GM23338 (cell line): ENCODE measurements around the gene MLANA. TPM values are rescaled to one million over a fixed set of nuclear protein-coding genes. Genes with fewer than 3 reads are reported as not detected.

ENCODE experiments used
- ATAC-seq: fragments of 200-7000 bp; cut with Tn5 transposase; 3 replicates; pipeline ENCODE4 v1.9.1; 2020
- DNase-seq: peaks from one replicate; pipeline ENCODE4 v3.0.0-alpha.2; 2015; ENCODE audit warnings: low spot score
- H2AFZ ChIP-seq: fragments of 200-600 bp; sonication (generic); 2 replicates; pipeline ENCODE4 v1.8.0; 2016; ENCODE audit warnings: antibody characterized with exemption, mild to moderate bottlenecking, moderate library complexity
- H3F3A ChIP-seq: fragments of 200-600 bp; sonication (generic); replicated peaks from 2 replicates; pipeline ENCODE4 v1.8.0; 2017; ENCODE audit warnings: antibody characterized with exemption, mixed run types, low read depth
- H3K27ac ChIP-seq: fragments of 200-600 bp; sonication (generic); 2 replicates; pipeline ENCODE4 v1.6.1; 2016; ENCODE audit warnings: low read depth
- H3K27me3 ChIP-seq: fragments of 200-600 bp; sonication (generic); 2 replicates; pipeline ENCODE4 v1.8.0; 2016; ENCODE audit warnings: mild to moderate bottlenecking, mixed run types, moderate library complexity; ENCODE audit not compliant: insufficient read depth
- H3K36me3 ChIP-seq: fragments of 200-600 bp; sonication (generic); 2 replicates; pipeline ENCODE4 v1.8.0; 2016; ENCODE audit warnings: mild to moderate bottlenecking; ENCODE audit not compliant: insufficient read depth
- H3K4me1 ChIP-seq: fragments of 200-600 bp; sonication (generic); 2 replicates; pipeline ENCODE4 v1.8.0; 2016; ENCODE audit warnings: mild to moderate bottlenecking, moderate library complexity; ENCODE audit not compliant: insufficient read depth
- H3K4me2 ChIP-seq: fragments of 200-600 bp; sonication (generic); 2 replicates; pipeline ENCODE4 v1.7.1; 2017; ENCODE audit warnings: mixed run types
- H3K4me3 ChIP-seq: fragments of 200-600 bp; sonication (generic); 2 replicates; pipeline ENCODE4 v1.6.1; 2016; ENCODE audit warnings: mixed run types
- H3K79me2 ChIP-seq: fragments of 200-600 bp; sonication (generic); replicated peaks from 2 replicates; pipeline ENCODE4 v1.8.0; 2017; ENCODE audit warnings: mild to moderate bottlenecking; ENCODE audit not compliant: insufficient read depth
- H3K9me2 ChIP-seq: fragments of 200-600 bp; sonication (generic); 2 replicates; pipeline ENCODE4 v1.8.0; 2017; ENCODE audit not compliant: insufficient read depth
- H4K20me1 ChIP-seq: fragments of 200-600 bp; sonication (generic); replicated peaks from 2 replicates; pipeline ENCODE4 v1.8.0; 2017; ENCODE audit warnings: mild to moderate bottlenecking; ENCODE audit not compliant: insufficient read depth
- H3K27ac Mint-ChIP-seq: 2 replicates; pipeline ENCODE4 v1.8.0; 2020; ENCODE audit warnings: inconsistent platforms, mild to moderate bottlenecking, moderate library complexity, mixed read lengths
- H3K27me3 Mint-ChIP-seq: 3 replicates; pipeline ENCODE4 v1.8.0; 2022; ENCODE audit warnings: low read depth, mild to moderate bottlenecking, moderate library complexity, mixed read lengths, inconsistent platforms; ENCODE audit not compliant: insufficient read depth, poor library complexity
- H3K36me3 Mint-ChIP-seq: 3 replicates; pipeline ENCODE4 v1.8.0; 2021; ENCODE audit warnings: low read depth, mild to moderate bottlenecking, inconsistent platforms, moderate library complexity, mixed read lengths
- H3K4me1 Mint-ChIP-seq: 3 replicates; pipeline ENCODE4 v1.8.0; 2020; ENCODE audit warnings: mild to moderate bottlenecking, inconsistent platforms, mixed read lengths
- H3K4me3 Mint-ChIP-seq: 3 replicates; pipeline ENCODE4 v1.8.0; 2021; ENCODE audit warnings: moderate library complexity, mild to moderate bottlenecking, inconsistent platforms, mixed read lengths
- H3K9me3 Mint-ChIP-seq: 3 replicates; pipeline ENCODE4 v1.8.0; 2020; ENCODE audit warnings: moderate library complexity, mild to moderate bottlenecking, inconsistent platforms, mixed read lengths
- EZH2 ChIP-seq: fragments of 200-600 bp; sonication (generic); IDR thresholded peaks from one replicate; pipeline ENCODE4 v1.8.0; 2017; ENCODE audit warnings: antibody characterized with exemption, mild to moderate bottlenecking, low read depth; ENCODE audit not compliant: unreplicated experiment
- EZH2phosphoT487 ChIP-seq: fragments of 200-600 bp; sonication (generic); IDR thresholded peaks from one replicate; pipeline ENCODE4 v1.8.1; 2018; ENCODE audit warnings: antibody characterized with exemption; ENCODE audit not compliant: unreplicated experiment
- JUNB ChIP-seq: IDR thresholded peaks from one replicate; pipeline ENCODE4 v1.6.1; 2016; ENCODE audit warnings: antibody characterized with exemption; ENCODE audit not compliant: unreplicated experiment
- NANOG ChIP-seq: IDR thresholded peaks from 2 replicates; pipeline ENCODE4 v1.6.1; 2016; ENCODE audit warnings: antibody characterized with exemption, borderline replicate concordance
- POLR2AphosphoS5 ChIP-seq: IDR thresholded peaks from 2 replicates; pipeline ENCODE4 v1.6.1; 2016; ENCODE audit warnings: antibody characterized with exemption, low read depth
- STAT1 ChIP-seq: IDR thresholded peaks from one replicate; pipeline ENCODE4 v1.6.1; 2016; ENCODE audit warnings: antibody characterized with exemption; ENCODE audit not compliant: unreplicated experiment
- ZNF114 ChIP-seq: fragments of 250-450 bp; sonication (Bioruptor Pico); IDR thresholded peaks from 2 replicates; pipeline ENCODE4 v1.5.0; 2020; ENCODE audit warnings: mild to moderate bottlenecking, moderate library complexity
- ZNF331 ChIP-seq: fragments of 250-450 bp; sonication (Bioruptor Pico); IDR thresholded peaks from 2 replicates; pipeline ENCODE4 v1.5.0; 2020; ENCODE audit warnings: low read depth, mild to moderate bottlenecking, moderate library complexity
- polyA plus RNA-seq: library from polyadenylated mRNA; unstranded; fragments of >200 nt; fragmentation: Nextera tagmentation; extraction: Ambion mirVana; gene quantifications from 2 replicates; pipeline ENCODE4 v1.2.1, GENCODE V29; 2016
- total RNA-seq: library from RNA; depleted of rRNA; stranded (reverse); fragments of >200 nt; shearing (Covaris generic); gene quantifications from 2 replicates; pipeline ENCODE4 v1.2.3, GENCODE V29; 2014
- TF ChIP-seq, protein P1 (sequence below): fragments of 250-450 bp; sonication (Bioruptor Pico); IDR thresholded peaks from 2 replicates; pipeline ENCODE4 v1.5.0; 2020; ENCODE audit warnings: mild to moderate bottlenecking, moderate library complexity
- TF ChIP-seq, protein P2 (sequence below), 2 experiments: fragments of 200-600 bp in 1 of 2; sonication (generic) in 1 of 2; conservative IDR thresholded peaks; 2 replicates each; pipeline versions ENCODE4 v1.5.1 to v1.6.1; 2016 to 2017; ENCODE audit warnings: antibody characterized with exemption in 2 of 2, low read depth in 2 of 2, mild to moderate bottlenecking in 2 of 2, moderate library complexity in 1 of 2
- TF ChIP-seq, protein P3 (sequence below): IDR thresholded peaks from 2 replicates; pipeline ENCODE4 v1.6.1; 2016; ENCODE audit warnings: antibody characterized with exemption

The MLANA gene
- total and polyA plus RNA-seq, 2 experiments from 2014 or later = not detected

DNA sequence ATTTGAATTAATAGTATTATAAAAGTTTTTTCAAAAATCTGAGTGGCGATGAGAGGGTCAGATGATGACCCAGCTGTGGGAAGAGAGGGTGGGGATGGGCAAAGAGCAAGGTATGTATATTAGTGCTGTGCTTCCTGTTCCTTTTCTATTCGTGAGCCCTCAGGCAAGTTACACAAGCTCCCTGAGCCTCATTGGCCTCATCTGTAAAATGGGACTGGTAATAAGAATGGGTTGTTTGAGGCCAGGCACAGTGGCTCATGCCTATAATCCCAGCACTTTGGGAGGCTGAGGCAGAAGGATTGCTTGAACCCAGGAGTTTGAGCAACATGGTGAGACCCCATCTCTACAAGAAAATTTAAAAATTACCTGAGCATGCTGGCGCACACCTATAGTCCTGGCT is 24.0 kb upstream of the MLANA start:
- Mint-ChIP-seq H3K27me3 (peaks cover 1% of the 10 kb centered on the region), H3K9me3 (no peaks in the 10 kb centered on the region)

More for the DNA sequence above, 24.0 kb upstream of the MLANA start:
- H3K36me3 ChIP-seq = no peaks in the 10 kb centered on the region
- no peaks in the 10 kb centered on the region for H3F3A ChIP-seq
- H4K20me1 ChIP-seq = no peaks in the 10 kb centered on the region
- no peaks in the 10 kb centered on the region for H3K79me2 ChIP-seq
- H3K27me3 ChIP-seq = no peaks in the 10 kb centered on the region
- Mint-ChIP-seq H3K27ac (no peak overlapping the region), H3K4me1 (peaks cover 5% of the 10 kb centered on the region; the same call in 2 of the 3 replicates), H3K4me3 (no peak overlapping the region), H3K36me3 (no peaks in the 10 kb centered on the region)
- peaks cover 8% of the 10 kb centered on the region; the same call in 1 of the 2 replicates for H3K4me1 ChIP-seq
- no peaks in the 10 kb centered on the region for H3K9me2 ChIP-seq
- ATAC-seq = no peak
- H3K4me2 ChIP-seq = no peak overlapping the region
- no peak overlapping the region for H3K27ac ChIP-seq
- H3K4me3 ChIP-seq = no peak overlapping the region
- TF ChIP-seq, protein P1, sequence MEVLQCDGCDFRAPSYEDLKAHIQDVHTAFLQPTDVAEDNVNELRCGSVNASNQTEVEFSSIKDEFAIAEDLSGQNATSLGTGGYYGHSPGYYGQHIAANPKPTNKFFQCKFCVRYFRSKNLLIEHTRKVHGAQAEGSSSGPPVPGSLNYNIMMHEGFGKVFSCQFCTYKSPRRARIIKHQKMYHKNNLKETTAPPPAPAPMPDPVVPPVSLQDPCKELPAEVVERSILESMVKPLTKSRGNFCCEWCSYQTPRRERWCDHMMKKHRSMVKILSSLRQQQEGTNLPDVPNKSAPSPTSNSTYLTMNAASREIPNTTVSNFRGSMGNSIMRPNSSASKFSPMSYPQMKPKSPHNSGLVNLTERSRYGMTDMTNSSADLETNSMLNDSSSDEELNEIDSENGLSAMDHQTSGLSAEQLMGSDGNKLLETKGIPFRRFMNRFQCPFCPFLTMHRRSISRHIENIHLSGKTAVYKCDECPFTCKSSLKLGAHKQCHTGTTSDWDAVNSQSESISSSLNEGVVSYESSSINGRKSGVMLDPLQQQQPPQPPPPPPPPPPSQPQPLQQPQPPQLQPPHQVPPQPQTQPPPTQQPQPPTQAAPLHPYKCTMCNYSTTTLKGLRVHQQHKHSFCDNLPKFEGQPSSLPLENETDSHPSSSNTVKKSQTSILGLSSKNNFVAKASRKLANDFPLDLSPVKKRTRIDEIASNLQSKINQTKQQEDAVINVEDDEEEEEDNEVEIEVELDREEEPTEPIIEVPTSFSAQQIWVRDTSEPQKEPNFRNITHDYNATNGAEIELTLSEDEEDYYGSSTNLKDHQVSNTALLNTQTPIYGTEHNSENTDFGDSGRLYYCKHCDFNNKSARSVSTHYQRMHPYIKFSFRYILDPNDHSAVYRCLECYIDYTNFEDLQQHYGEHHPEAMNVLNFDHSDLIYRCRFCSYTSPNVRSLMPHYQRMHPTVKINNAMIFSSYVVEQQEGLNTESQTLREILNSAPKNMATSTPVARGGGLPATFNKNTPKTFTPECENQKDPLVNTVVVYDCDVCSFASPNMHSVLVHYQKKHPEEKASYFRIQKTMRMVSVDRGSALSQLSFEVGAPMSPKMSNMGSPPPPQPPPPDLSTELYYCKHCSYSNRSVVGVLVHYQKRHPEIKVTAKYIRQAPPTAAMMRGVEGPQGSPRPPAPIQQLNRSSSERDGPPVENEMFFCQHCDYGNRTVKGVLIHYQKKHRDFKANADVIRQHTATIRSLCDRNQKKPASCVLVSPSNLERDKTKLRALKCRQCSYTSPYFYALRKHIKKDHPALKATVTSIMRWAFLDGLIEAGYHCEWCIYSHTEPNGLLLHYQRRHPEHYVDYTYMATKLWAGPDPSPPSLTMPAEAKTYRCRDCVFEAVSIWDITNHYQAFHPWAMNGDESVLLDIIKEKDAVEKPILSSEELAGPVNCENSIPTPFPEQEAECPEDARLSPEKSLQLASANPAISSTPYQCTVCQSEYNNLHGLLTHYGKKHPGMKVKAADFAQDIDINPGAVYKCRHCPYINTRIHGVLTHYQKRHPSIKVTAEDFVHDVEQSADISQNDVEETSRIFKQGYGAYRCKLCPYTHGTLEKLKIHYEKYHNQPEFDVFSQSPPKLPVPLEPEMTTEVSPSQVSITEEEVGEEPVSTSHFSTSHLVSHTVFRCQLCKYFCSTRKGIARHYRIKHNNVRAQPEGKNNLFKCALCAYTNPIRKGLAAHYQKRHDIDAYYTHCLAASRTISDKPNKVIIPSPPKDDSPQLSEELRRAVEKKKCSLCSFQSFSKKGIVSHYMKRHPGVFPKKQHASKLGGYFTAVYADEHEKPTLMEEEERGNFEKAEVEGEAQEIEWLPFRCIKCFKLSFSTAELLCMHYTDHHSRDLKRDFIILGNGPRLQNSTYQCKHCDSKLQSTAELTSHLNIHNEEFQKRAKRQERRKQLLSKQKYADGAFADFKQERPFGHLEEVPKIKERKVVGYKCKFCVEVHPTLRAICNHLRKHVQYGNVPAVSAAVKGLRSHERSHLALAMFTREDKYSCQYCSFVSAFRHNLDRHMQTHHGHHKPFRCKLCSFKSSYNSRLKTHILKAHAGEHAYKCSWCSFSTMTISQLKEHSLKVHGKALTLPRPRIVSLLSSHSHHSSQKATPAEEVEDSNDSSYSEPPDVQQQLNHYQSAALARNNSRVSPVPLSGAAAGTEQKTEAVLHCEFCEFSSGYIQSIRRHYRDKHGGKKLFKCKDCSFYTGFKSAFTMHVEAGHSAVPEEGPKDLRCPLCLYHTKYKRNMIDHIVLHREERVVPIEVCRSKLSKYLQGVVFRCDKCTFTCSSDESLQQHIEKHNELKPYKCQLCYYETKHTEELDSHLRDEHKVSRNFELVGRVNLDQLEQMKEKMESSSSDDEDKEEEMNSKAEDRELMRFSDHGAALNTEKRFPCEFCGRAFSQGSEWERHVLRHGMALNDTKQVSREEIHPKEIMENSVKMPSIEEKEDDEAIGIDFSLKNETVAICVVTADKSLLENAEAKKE (CRISPR knock-in tag) = no peak
- no peak for TF ChIP-seq ZNF331 (CRISPR knock-in tag)
- TF ChIP-seq, protein P2, sequence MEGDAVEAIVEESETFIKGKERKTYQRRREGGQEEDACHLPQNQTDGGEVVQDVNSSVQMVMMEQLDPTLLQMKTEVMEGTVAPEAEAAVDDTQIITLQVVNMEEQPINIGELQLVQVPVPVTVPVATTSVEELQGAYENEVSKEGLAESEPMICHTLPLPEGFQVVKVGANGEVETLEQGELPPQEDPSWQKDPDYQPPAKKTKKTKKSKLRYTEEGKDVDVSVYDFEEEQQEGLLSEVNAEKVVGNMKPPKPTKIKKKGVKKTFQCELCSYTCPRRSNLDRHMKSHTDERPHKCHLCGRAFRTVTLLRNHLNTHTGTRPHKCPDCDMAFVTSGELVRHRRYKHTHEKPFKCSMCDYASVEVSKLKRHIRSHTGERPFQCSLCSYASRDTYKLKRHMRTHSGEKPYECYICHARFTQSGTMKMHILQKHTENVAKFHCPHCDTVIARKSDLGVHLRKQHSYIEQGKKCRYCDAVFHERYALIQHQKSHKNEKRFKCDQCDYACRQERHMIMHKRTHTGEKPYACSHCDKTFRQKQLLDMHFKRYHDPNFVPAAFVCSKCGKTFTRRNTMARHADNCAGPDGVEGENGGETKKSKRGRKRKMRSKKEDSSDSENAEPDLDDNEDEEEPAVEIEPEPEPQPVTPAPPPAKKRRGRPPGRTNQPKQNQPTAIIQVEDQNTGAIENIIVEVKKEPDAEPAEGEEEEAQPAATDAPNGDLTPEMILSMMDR (conservative IDR thresholded peaks at IDR 0.05; ENCODE audit: low read depth in 2 of 2) = no peak
- TF ChIP-seq, protein P3, sequence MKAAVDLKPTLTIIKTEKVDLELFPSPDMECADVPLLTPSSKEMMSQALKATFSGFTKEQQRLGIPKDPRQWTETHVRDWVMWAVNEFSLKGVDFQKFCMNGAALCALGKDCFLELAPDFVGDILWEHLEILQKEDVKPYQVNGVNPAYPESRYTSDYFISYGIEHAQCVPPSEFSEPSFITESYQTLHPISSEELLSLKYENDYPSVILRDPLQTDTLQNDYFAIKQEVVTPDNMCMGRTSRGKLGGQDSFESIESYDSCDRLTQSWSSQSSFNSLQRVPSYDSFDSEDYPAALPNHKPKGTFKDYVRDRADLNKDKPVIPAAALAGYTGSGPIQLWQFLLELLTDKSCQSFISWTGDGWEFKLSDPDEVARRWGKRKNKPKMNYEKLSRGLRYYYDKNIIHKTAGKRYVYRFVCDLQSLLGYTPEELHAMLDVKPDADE = no peak
- no peak for TF ChIP-seq JUNB
- TF ChIP-seq ZNF114 = no peak
- no peak for TF ChIP-seq EZH2phosphoT487
- TF ChIP-seq EZH2 = no peak
- no peak for TF ChIP-seq STAT1
- TF ChIP-seq POLR2AphosphoS5 = no peak
- TF ChIP-seq NANOG = no peak
- DNase-seq = no peak
- H2AFZ ChIP-seq = no peak overlapping the region
